ENCODE results near the gene HTR3E.

GRCh38 chr3:184143327-184143726 is 46.5 kb downstream of the HTR3E start:
- TF ChIP-seq EZH2phosphoT487 (IDR thresholded peaks at IDR 0.05; ENCODE audit: borderline replicate concordance, low read length): no peak
- TF ChIP-seq CTCF (conservative IDR thresholded peaks at IDR 0.05; ENCODE audit: low read depth, low read length): no peak

Measured in PC-3 (cell line).